Measurements from ENCODE around the gene CLCF1. TPM values are rescaled to one million over a fixed set of nuclear protein-coding genes. Genes with fewer than 3 reads are reported as not detected.
"Not testable (repeated sequence)": the region's sequence is repeated elsewhere in the genome, so short reads cannot be mapped to it uniquely, and the experiment has no call there.

Gene CLCF1
- total RNA-seq, 1 donor from 2014 or later, result 1.6 TPM

DNA sequence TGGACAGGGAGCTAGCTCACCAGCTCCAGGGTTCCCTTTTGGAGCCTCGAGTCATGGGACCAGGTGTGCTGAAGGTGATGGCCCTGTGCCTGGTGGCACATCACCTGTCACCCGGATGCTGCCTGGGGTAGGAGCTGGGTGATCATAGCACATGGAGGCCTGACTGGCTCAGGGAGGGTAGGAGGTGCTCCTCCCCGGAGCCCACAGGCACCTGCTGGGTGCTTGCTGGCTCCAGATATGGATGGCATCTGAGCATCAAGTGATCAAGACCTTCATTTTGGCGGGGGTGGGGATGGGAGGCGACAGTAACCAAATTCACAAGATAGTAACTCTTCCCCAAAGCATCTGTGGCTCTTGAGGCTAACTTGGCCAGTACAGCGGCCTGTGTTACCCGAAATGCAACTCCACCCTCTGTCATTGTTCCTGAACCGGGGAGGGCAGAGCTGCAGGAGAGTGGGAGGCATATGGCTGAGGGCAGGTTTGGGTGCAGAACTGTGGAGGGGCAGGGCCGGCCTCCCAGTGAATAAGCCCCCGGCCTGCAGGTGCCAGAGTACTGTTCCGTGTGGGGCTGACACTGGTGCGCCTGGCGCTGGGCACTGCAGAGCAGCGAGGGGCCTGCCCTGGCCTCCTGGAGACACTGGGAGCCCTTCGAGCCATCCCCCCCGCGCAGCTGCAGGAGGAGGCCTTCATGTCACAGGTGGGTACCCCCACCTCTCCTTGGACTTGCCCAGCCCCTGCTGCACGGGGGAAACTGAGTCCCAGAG, 35.2 kb upstream of the CLCF1 start:
- no peak for ATAC-seq

GRCh38 chr11:67407688-67408163, 34.3 kb upstream of the CLCF1 start:
- no peak for ATAC-seq

DNA sequence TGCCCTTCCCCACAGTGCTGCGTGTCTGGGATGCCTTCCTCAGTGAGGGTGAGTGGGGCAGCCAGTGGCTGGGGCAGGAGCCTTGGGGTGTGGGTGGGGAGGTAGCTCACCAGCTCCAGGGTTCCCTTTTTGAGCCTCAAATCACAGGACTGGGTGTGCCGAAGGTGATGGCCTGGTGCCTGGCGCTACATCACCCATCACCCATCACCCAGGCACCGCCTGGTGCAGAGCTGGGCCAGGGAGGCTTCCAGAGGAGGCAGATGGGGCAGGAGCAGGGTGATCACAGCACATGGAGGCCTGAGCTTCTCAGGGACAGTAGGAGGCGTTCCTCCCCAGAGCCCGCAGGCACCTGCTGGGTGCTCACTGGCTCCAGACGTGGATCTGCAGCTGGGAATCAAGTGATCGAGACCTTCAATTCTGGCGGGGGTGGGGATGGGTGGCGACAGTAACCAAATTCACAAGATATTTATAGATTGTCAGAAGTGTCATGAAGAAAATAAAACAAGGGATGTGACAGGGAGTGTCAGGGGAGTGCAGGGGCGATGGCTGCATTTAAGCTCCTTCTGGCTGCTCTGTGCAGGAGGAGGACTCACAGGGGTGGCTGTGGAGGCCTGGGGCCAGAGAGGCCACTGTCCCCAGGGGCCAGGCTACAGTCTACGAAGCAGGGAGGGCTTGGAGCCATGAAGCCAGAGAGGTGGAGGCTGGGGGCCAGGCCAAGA, 33.7 kb upstream of the CLCF1 start:
- no peak for ATAC-seq

GRCh38 chr11:67406420-67406968, 33.1 kb upstream of the CLCF1 start:
- no peak for ATAC-seq

- ATAC-seq, result no peak
Observed at GRCh38 chr11:67405688-67406339, 32.4 kb upstream of the CLCF1 start.

DNA sequence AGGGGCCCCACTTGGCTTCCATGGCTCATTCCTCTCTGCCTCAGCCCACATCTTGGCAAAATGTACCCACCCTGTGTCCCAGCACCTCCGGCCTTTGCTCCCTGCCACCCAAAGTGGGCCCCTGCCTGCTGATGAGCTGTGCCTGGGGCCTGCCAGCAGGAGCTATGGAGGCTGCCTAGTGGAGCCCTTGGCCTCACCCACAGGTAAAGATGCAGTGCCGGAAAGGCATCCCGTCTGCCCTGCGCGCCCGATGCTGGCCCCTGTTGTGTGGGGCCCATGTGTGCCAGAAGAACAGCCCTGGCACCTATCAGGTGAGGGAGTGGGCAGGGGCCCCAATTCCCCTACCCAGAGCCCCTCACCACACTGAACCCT, 31.8 kb upstream of the CLCF1 start:
- no peak for ATAC-seq

- no peak for ATAC-seq
Observed at GRCh38 chr11:67404515-67405195, 31.3 kb upstream of the CLCF1 start.

- ATAC-seq, result not testable (repeated sequence)
Observed at GRCh38 chr11:67403085-67403484, 29.7 kb upstream of the CLCF1 start.

- ATAC-seq, result not testable (repeated sequence)
Observed at GRCh38 chr11:67402192-67402839, 28.9 kb upstream of the CLCF1 start.

DNA sequence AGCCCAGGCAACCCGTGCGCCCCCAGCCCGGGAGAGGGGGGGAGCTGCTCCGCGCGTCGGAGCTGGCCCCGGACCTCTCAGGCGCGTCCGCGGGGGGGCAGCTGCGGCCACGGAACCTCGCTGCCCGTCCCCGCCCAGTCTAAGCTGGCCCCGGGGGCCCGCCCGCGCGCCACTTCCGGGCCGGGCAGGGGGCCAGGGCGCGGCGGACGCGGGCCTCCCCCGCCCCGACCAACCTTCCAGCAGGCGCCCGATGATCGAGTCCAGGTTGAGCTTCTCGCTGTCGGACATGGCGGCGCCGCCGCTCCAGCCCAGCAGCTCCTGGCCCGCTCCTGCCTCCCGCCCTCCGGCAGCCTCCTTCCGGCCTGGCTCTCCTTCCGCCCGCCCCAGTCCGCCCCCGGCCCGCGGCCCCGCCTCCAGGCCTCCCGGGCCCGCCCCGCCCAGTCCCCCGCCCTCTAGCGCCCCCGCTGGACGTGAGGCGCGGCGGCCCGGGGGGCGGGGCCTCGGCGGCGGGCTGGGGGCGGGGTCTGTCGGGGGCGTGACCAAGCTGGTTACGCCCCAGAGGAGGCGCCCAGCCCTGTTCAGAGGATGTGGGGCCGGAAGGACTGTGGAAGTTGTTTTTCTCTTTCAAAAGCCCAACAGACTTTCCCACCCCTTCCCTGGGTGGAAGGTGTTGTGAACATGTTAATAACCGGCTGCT, 28.2 kb upstream of the CLCF1 start, which contains the start of gene PPP1CA:
TSS of gene PPP1CA (minus strand) at position 364 of the 697 bp plus-strand sequence. CDS start at position 288, 76 bp downstream.
- peak; percentile 89 for ATAC-seq

GRCh38 chr11:67400942-67401494, 27.6 kb upstream of the CLCF1 start:
- ATAC-seq, result peak; percentile 3

- no peak for ATAC-seq
Observed at GRCh38 chr11:67400251-67400941, 27.0 kb upstream of the CLCF1 start.

DNA sequence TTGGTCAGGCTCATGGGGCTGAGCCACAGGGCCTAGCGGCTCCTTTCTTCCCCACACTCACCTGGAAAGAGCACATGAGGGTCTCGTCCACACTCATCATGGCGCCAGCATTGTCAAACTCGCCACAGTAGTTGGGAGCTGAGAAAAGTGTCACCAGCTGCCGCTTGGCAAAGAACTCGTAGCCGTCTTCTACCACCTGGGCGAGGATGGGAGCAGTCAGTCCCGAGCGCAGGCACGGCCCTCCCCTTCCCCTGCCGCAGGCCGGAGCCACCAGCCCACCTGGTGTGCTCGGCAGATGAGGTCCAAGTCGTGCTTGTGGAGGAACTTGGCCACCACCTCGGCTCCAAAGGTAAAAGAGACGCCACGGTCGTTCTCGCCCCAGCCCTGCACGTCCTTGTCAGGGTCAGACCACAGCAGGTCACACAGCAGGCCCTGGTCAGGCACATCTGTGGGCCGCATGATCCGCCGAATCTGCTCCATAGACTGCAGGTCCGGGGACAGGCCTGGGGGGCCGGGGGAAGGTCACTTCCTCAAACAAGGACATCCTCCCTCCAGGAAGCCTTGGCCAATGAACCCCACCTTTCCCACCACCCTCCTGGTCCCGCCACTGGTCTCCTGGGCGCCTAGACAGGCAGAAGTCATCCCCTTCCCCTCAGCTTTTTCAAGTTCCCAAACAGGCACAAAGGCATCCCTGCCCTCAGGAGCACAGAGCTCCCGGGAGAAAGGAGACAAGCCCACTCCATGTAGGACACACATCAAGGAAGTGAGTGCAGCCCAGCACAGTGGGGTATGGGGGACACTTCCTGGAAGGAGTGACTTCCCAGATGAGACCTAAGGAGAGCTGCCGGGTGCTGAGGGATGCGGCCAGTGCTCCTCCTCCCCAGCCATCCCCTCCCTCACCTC, 25.5 kb upstream of the CLCF1 start:
- ATAC-seq, result no peak

GRCh38 chr11:67397986-67398660, 24.7 kb upstream of the CLCF1 start:
- ATAC-seq, result no peak

GRCh38 chr11:67397536-67397935, 24.1 kb upstream of the CLCF1 start:
- ATAC-seq, result no peak

DNA sequence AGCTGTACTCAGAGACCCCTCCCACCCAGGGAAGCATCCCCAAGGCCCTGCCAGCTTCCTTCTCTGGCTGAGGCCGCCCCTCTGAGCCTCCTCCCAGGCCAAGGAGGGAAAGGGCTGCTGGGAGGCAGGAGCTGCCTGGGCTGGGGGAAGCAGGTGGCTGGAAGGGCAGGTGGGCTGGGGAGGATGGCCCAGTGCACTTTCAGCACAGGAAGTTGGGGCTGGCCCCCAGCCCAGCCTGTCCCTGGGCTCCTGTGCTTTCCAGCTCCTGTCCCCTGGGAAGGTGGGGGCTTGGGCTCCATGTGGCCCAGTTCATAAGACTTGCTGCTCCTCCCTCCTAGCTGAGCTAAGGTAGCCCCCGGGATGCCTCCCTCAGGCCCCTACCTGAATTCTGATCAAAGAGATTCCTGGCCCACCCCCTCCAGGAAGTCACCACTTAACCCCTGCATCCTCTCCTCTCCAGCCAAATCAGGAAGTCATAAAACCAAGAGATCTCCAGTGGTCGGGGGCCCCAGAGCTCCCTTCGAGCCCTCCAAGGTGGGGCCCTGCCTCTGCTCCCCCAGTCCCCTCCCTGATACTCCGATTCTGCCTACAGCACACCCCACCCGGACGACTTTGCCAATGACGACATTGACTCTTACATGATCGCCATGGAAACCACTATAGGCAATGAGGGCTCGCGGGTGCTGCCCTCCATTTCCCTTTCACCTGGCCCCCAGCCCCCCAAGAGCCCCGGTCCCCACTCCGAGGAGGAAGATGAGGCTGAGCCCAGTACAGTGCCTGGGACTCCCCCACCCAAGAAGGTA, 23.4 kb upstream of the CLCF1 start:
- ATAC-seq, result no peak

DNA sequence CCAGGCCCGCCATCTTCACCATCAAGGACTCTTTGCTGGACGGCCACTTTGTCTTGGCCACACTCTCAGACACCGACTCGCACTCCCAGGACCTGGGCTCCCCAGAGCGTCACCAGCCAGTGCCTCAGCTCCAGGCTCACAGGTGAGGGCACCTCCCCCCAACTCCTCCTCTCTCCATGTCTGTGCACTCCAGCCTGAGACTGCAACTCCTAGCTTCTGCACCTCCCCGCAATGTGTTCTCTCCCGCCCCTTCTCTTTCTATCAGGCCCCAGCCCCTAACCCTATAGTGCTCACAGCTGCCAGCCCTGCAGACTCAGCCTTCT, 22.8 kb upstream of the CLCF1 start:
- ATAC-seq, result no peak

Measured in esophagus mucosa (tissue), 1 donor.